Cardiac fibroblast (primary cell): ENCODE measurements around the gene GALNT14.

Experiments used
- DNase-seq, 2 donors: peaks; one replicate each; pipeline versions ENCODE4 v3.0.0 to v3.0.0-alpha.2; 2010; ENCODE audit warnings: low read depth in 2 of 2
- H3K4me3 ChIP-seq, 2 donors: replicated peaks in 1 of 2; 1 replicate in 1 of 2; 2 replicates in 1 of 2; pipeline ENCODE4 v1.5.1; 2011; ENCODE audit warnings: low read depth in 2 of 2, low read length in 2 of 2, mild to moderate bottlenecking in 2 of 2, moderate library complexity in 1 of 2
- TF ChIP-seq, protein P1 (sequence below): IDR thresholded peaks from one replicate; pipeline ENCODE4 v1.5.1; 2011; ENCODE audit warnings: low read depth, mild to moderate bottlenecking, low read length, inconsistent platforms

GALNT14 gene

DNA sequence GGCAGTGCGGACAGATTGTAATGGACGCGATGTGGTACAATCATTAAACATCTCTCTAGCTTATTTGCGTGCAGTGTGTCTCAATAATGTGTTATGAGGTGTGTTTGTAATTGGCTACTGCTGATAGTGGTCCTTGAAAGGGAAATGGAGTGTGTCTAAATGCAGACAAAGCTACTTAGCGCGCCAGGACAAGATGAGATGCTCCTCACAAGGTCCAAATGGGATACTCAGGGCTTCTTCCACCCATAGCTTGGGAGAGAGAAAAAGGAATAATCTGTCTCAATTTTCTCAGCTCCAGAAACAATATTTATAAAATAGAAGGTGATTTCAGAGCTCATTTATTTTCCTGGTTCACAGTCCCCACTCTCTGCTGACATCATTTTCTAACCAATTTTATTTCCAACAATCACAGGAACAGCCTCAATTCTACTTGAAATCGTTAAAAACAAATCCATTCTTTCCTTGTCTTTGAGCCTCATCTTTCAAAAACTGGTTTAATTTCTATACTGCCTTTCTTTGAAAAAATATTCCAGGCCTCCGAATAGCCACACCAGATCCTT is 28.5 kb downstream of the GALNT14 start:
- no peak for DNase-seq
- TF ChIP-seq, protein P1, sequence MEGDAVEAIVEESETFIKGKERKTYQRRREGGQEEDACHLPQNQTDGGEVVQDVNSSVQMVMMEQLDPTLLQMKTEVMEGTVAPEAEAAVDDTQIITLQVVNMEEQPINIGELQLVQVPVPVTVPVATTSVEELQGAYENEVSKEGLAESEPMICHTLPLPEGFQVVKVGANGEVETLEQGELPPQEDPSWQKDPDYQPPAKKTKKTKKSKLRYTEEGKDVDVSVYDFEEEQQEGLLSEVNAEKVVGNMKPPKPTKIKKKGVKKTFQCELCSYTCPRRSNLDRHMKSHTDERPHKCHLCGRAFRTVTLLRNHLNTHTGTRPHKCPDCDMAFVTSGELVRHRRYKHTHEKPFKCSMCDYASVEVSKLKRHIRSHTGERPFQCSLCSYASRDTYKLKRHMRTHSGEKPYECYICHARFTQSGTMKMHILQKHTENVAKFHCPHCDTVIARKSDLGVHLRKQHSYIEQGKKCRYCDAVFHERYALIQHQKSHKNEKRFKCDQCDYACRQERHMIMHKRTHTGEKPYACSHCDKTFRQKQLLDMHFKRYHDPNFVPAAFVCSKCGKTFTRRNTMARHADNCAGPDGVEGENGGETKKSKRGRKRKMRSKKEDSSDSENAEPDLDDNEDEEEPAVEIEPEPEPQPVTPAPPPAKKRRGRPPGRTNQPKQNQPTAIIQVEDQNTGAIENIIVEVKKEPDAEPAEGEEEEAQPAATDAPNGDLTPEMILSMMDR = no peak
- no peak overlapping the region for H3K4me3 ChIP-seq

DNA sequence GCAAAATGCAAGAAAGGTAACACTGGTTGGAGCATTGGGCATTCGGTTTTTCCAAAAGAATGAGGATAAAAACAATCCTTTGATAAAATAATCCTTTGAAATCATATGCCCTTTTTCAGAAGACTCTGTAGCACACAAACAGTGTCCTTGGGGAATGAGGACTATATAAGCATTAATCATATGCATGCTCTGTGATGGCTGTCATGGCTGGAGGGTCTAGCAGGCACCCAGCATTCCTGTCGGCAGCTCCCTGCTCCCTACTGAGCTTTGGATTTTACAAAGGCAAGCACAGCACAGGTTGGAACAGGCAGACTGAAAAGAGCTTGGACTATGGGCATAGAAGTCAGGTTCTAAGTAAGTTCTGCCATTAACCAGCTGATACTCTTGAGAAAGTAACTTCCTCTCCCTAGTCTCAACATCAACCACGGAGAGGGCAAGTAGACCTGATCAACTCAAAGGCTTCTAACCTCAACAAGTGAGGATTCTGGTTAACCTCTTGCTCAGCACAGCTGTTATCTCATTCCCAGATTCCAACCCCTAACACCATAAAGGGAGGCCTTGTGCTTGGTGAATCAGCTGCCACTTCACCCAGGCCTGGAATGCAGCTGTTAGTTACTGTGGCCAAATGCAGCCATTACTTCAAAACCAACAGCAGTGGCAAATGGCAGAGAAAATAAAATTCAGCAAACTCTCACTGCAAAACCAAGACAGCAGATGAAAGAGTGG is 29.5 kb downstream of the GALNT14 start:
- no peak for DNase-seq
- no peak overlapping the region for H3K4me3 ChIP-seq
- TF ChIP-seq, protein P1 = no peak

DNA sequence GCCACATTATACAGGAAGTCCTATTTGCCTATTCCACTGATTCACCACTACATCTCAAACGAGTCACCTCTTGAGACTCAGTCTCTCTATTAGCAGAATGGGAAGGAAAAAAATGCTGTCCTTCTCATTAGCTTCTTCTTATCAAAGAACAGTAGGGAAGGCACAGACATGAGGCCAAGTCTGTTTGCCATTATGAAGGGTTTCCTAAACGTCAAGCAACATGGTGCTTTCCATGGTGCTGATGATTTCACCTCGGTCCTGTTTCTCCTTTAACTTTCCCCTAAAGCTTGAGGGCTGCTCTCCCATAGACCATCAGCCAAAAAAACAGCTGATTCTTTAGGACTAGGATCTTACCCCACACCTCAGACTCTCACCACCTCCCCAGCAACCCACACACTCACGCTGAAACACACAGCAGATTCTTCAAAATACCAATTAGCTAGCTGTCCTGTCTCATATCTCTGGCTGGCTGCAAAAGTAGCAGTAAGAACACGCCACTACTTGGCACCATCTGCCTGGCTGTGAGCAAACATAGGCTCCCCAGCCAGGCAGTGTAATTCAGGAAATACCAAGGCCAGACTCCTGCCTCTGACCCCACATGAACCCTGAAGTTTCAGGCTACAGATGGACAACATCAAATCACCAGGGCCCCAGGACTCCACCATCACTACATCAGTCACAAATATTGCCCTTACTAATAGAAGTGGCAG is 30.5 kb downstream of the GALNT14 start:
- TF ChIP-seq, protein P1 = no peak
- no peak overlapping the region for H3K4me3 ChIP-seq
- DNase-seq = peak in 1 of 2 donors; percentile 1

DNA sequence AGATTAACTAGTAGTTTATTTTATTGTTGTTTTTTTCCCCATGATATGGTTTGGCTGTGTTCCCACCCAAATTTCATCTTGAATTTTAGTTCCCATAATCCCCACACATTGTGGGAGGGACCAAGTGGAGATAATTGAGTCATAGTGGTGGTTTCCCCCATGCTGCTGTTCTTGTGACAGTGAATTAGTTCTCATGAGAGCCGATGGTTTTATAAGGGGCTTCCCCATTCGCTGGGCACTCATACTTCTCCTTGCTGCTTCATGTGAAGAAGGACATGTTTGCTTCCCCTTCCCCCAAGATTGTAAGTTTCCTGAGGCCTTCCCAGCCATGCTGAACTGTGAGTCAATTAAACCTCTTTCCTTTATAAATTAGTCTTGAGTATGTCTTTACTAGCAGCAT is 36.5 kb downstream of the GALNT14 start:
- H3K4me3 ChIP-seq = no peak overlapping the region
- no peak for DNase-seq
- TF ChIP-seq, protein P1 = no peak

DNA sequence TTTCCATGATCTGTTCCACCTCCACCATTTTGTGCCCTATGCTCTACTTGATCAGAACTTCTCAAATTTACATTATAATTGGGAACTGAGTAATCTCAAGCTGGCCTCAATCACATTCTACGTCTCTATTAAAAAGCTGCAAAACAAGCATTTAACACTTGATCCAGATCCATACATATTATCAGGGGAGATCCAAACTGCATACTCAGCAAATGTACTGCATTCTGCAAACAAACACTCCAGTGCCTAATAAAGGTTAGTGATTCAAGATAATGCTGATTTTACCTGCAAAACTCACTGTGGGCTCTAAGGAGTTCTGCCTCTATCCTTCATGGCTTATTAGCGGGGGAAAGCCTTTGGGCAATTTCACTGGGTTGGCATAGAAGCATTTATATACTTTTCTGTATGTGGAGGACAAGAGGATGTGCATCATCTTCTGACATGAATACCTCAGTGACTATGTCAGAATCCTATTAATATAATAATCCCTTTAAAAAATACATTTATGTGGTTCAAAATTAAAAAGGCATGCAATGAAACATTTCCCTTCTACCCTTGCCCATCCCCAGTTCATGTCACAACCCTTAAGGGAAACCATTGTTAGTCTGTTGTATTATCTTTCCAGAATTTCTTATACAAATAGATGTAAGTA is 40.2 kb downstream of the GALNT14 start:
- H3K4me3 ChIP-seq = no peak overlapping the region
- TF ChIP-seq, protein P1 = no peak

DNA sequence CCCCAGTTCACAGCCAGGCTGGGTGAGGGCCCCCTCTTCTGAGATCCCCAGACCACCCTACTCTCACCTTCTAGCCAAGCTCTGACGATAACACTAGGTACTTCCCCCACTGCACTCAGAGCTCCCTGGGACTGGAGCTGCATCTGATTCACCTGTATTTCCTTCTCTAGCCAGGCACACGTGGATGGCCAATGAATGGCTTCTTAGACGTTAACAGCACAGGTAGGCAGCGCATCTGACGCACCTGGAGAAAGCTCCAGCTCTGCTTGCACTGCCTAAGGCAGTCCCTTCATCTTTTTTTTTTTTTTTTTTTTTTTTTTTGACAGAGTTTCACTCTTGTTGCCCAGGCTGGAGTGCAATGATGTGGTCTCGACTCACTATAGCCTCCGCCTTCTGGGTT is 48.1 kb downstream of the GALNT14 start:
- H3K4me3 ChIP-seq = no peak overlapping the region
- TF ChIP-seq, protein P1 = no peak
- no peak for DNase-seq

More for the DNA sequence above, 40.2 kb downstream of the GALNT14 start:
- DNase-seq = no peak
